Left renal pelvis (tissue), 4 donors: ENCODE results near the gene LATS2. TPM values are rescaled to one million over a fixed set of nuclear protein-coding genes. Genes with fewer than 3 reads are reported as not detected.

ENCODE experiments used
- DNase-seq, 4 donors: peaks; one replicate each; pipeline ENCODE4 v3.0.0-alpha.2; 2013; ENCODE audit warnings: low read depth in 4 of 4, low spot score in 3 of 4
- polyA plus RNA-seq, 4 donors: library from polyadenylated mRNA; unstranded; fragments of 120-200 nt; gene quantifications; one replicate each; pipeline ENCODE4 v1.2.1, GENCODE V29; 2013; ENCODE audit not compliant: insufficient read length in 4 of 4

LATS2 gene
- polyA plus RNA-seq, result 10 to 100 TPM; 23.9 to 36.0 (median 27.1) TPM

GRCh38 chr13:21061029-21061763 is at the start of gene LATS2:
Gene LATS2, minus strand, starts transcription at chr13:21061586. Its CDS starts 15,560 bp downstream, at chr13:21046026.
- peak; percentile 83 to 90 (median 89) for DNase-seq

- no peak for DNase-seq
Observed at GRCh38 chr13:21109168-21109567, 47.8 kb upstream of the LATS2 start.

GRCh38 chr13:21106089-21106488 is 44.7 kb upstream of the LATS2 start:
- DNase-seq, result no peak

- no peak for DNase-seq
Observed at GRCh38 chr13:21104199-21105019, 43.0 kb upstream of the LATS2 start.

GRCh38 chr13:21101865-21102576 is 40.6 kb upstream of the LATS2 start:
- DNase-seq, result no peak

- no peak for DNase-seq
Observed at GRCh38 chr13:21100994-21101757, 39.8 kb upstream of the LATS2 start.

GRCh38 chr13:21100211-21100610 is 38.8 kb upstream of the LATS2 start:
- DNase-seq, result no peak

- DNase-seq, result no peak
Observed at GRCh38 chr13:21095311-21095710, 33.9 kb upstream of the LATS2 start.

- no peak for DNase-seq
Observed at GRCh38 chr13:21089830-21090229, 28.4 kb upstream of the LATS2 start.

GRCh38 chr13:21088534-21088933 is 27.1 kb upstream of the LATS2 start:
- DNase-seq, result no peak

GRCh38 chr13:21086929-21087328 is 25.5 kb upstream of the LATS2 start:
- no peak for DNase-seq

- DNase-seq, result no peak
Observed at GRCh38 chr13:21081926-21082325, 20.5 kb upstream of the LATS2 start.

- no peak for DNase-seq
Observed at GRCh38 chr13:21080593-21080891, 19.2 kb upstream of the LATS2 start.

GRCh38 chr13:21079761-21080592 is 18.6 kb upstream of the LATS2 start:
- DNase-seq, result no peak

GRCh38 chr13:21079221-21079620 is 17.8 kb upstream of the LATS2 start:
- no peak for DNase-seq

GRCh38 chr13:21078501-21078900 is 17.1 kb upstream of the LATS2 start:
- DNase-seq, result no peak

GRCh38 chr13:21077788-21078353 is 16.5 kb upstream of the LATS2 start:
- DNase-seq, result no peak

- DNase-seq, result no peak
Observed at GRCh38 chr13:21077076-21077787, 15.8 kb upstream of the LATS2 start.

- DNase-seq, result no peak
Observed at GRCh38 chr13:21076253-21076652, 14.9 kb upstream of the LATS2 start.
